Inferior parietal cortex (tissue), 1 donor: ENCODE results near the gene ASL.
A peak's percentile ranks its signal among the peaks of the same experiment; 100 is the strongest.
"Not testable (repeated sequence)": the region's sequence is repeated elsewhere in the genome, so short reads cannot be mapped to it uniquely, and the experiment has no call there.

Experiments used
- DNase-seq: peaks from one replicate; pipeline ENCODE4 v3.0.0-alpha.2; 2016; ENCODE audit errors: extremely low spot score

ASL gene

DNA sequence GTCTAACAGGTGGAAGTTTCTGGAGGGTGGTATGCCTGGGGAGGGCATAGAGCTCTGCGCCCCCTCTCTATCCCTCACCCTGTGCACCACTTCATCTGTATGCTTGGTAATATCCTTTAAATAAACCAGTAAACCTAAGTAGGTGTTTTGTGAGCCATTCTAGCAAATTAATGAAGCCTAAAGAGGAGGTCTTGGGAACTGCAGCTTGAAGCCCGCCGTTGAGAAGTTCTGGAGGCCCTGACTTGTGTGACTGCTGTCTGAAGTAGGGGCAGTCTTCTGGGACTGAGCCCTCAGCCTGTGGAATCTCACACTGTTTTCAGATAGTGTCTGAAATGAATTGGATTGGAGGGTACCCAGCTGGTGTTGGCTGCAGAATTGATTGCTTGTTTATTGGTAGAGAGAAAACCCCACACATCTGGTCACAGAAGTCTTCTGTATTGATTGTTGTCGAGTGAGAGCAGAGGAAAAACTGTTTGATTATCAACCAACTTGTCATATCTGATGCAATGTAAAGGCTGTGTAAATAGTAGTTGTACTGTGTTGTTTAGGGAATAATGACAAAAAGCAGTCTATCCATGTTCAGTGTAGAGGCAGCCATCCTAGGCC is 43.7 kb downstream of the ASL start:
- no peak for DNase-seq

DNA sequence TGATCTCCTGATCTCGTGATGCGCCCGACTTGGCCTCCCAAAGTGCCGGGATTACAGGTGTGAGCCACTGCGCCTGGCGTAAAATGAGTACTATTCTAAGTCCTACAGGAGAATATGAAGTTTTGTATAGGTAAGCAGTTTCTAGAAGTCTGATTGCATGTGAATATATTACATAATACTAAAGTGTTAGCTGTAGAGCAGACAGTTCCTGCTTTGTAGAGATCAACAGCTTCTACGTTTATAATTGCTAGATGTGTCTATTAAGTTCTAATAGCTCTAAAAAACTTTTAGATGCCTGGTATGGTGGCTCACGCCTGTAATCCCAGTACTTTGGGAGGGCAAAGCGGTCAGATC is 47.5 kb downstream of the ASL start:
- DNase-seq: no peak

DNA sequence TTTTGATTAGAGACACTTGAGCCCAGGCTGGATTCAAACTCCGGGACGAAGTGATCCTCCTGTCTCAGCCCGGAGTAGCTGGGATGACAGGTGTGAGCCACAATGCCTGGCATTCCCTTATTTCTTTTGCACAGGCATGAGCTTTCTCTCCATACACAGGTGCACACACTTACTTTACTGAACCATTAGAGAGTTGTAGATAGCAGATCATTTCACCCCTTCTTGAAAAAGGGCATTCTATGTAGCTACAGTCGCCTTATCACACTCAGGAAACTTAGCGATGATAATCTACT is 48.9 kb downstream of the ASL start:
- DNase-seq: not testable (repeated sequence)

DNA sequence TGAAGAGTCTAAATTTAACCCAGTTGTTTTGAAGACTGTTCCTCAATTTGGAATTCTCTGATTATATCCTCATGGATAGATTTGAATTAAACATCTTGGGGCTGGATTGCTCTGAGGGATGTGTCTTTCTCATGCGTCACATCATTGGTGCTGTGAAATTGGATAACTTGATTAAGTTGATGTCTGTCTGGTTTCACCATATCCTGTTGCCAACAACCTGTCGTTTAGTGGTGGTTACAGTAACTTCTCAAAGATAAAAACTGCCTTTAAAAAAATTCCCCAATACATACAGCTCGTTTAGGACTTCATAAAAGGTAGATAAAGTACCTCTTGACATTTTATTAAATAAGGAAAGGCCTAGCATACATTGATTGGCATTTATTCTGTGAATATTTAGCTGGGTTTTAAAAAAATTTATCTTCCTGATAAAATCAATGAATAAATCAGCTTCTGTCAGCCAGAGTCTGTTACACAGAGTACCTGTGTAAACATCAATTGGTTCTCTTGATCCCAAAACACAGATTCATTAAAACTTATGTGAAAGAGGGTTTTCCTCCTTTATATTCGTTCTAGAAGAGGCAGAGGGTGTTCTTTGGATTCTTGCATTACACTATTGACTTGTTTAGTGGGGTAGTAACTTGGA is 49.6 kb downstream of the ASL start:
- no peak for DNase-seq

DNA sequence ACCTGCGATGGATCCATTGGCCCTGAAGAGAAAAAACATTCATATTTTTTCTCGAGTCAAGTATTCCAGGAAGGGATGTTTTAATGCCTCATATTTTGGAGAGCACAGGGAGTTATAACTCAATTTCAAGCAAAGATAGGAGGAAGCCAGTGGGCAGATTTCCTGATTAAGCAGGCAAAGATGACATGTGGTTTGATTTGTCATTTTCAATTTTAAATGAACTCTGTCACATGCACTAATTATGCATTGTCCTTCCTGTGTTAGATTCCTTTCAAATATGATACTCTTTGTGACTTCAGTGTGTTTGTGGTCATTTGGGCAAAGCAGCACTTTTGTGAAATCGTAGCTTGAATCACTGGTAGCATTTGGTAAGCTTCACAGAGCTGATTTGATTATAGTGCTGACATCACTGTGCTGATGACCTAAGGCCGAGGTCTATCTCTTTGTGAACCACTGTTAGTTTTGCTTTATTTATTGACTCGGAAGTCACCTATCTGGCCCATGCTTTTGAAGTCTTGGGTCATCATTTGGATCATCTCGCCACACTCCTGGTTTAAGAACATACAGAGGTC is 50.2 kb downstream of the ASL start:
- DNase-seq: not testable (repeated sequence)

DNA sequence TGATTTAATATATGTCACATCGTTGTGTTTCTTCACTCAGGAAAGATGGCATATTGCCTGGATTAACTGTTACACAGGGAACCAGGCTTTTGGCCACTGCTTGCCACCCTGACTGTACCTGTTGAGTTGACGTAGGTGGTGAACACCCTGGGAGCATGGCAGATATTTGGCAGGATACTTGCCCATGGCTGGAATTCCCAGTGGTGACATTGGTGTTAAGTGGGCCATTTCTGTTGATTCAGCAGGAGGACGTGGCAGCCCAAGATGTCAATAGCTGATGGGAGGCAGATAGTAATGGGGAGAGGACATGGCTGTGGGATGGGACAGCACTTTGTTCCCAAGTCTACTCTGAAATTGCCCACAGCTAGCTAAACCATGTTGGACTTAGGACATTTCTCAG is 51.6 kb downstream of the ASL start:
- DNase-seq: not testable (repeated sequence)

DNA sequence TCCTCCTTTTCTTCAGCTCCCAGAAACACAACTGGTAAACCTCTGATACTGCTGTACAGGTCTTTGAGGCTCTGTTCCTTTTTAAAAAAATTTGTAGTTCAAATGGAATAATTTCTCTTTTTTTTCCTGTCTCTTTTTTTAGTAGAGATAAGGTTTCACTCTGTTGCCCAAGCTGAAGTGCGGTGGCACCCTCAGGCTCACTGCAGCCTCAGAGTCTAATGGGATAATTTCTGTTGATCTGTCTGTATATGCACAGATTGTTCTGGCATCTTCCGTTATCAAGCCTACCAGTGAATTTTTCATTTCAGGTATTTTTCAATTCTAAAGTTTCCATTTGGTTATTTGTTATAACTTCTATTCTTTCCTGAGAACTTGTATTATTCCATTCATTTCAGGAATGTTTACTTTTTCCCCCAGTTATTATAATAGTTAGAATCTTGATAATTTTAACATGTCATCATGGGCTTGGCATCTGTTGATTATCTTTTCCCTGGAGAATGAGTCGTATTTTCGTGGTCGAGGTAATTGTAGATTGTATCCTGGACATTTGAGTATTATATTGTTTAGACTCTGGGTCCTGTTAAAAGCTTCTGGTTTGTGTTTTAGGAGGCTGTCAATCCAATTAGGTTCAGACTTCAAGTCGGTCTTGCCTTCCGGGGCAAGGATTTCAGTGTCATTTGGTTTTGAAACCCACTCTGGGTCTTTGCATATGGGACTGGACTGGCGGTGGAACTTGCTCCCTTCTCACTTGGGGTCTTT is 63.6 kb downstream of the ASL start:
- no peak for DNase-seq

DNA sequence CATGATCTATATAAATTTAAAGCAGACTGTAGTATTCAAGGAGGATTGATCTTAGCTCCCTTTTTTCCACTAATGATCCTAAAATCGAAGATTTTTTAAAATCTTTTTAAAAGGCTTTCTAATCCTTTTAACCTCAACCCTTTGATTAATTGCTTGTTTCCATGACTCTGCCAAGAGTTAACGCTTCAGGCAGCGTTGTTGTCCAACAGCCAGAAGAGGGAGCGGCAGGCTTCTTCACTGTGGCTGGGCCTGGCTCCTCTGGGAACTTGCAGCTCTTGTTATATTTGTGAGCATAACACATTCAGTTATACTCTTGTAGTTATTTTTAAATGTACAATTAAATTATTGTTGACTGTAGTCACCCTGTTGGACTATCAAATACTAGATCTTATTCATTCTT is 65.3 kb downstream of the ASL start:
- peak; percentile 69 for DNase-seq

DNA sequence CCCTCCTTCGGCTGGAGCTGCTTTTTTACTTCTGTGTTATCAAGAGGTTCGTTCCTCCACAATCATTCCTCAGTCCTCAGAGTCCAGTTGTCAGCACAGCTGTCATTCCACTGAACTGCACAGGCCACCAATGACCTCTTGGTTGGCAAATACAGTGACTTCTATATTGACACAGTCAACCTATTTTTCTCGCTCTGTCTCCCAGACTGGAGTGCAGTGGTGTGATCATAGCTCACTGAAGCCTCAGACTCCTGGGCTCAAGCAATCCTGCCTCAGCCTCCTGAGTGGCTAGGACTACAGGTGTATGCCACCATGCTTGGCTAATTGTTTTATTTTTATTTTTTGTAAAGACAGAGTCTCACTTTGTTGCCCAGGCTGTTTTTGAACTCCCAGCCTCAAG is 66.7 kb downstream of the ASL start:
- no peak for DNase-seq

DNA sequence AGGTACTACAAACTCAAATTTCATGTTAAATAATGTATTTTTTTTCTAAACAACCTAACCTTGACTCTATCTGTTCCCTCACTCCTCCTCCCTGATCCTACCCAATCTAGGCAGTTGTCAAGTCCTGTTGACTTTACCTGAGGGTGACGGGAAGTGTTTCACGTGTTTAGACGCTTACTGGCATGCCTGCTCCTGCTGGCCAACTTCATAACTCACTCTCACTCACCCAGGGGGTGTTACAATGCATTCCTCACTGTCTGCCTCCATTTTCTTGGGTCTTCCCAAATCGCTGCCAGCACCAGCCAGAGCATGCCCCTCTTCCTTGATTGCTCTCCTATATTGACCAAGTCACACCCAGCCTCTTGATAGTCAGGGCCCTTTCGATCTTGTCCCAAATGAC is 67.4 kb downstream of the ASL start:
- DNase-seq: no peak
